DND-41 (cell line): ENCODE results near the gene ADCY10.

ENCODE experiments used
- ATAC-seq: fragments of 200-7000 bp; cut with Tn5 transposase; 3 replicates; pipeline ENCODE4 v1.9.1; 2021; ENCODE audit warnings: low read depth; ENCODE audit not compliant: insufficient read depth
- DNase-seq: peaks from one replicate; pipeline ENCODE4 v3.0.0-alpha.2; 2020
- H2AFZ ChIP-seq: 2 replicates; pipeline ENCODE4 v1.6.0; 2012; ENCODE audit warnings: low read depth, low read length
- H3K27ac ChIP-seq: 2 replicates; pipeline ENCODE4 v1.5.1; 2012; ENCODE audit warnings: low read length, inconsistent platforms
- H3K27me3 ChIP-seq: fragments of 200-600 bp; sonication (generic); 2 replicates; pipeline ENCODE4 v1.6.0; 2012; ENCODE audit warnings: low read length, mild to moderate bottlenecking, inconsistent platforms; ENCODE audit not compliant: insufficient read depth, poor library complexity
- H3K36me3 ChIP-seq: 2 replicates; pipeline ENCODE4 v1.5.1; 2012; ENCODE audit warnings: low read length, inconsistent platforms; ENCODE audit not compliant: insufficient read depth
- H3K4me1 ChIP-seq: 2 replicates; pipeline ENCODE4 v1.5.1; 2012; ENCODE audit warnings: mild to moderate bottlenecking, low read length; ENCODE audit not compliant: insufficient read depth
- H3K4me2 ChIP-seq: 2 replicates; pipeline ENCODE4 v1.6.0; 2012; ENCODE audit warnings: mild to moderate bottlenecking, moderate library complexity, low read length, inconsistent platforms; ENCODE audit not compliant: insufficient read depth
- H3K4me3 ChIP-seq, 2 experiments: fragments of 200-600 bp in 1 of 2; shearing (Covaris generic) in 1 of 2; 2 replicates each; pipeline ENCODE4 v1.5.1; 2012 to 2016; ENCODE audit warnings: inconsistent platforms in 2 of 2, low read length in 2 of 2, mild to moderate bottlenecking in 2 of 2, low read depth in 1 of 2, moderate library complexity in 1 of 2
- H3K79me2 ChIP-seq: 2 replicates; pipeline ENCODE4 v1.6.0; 2012; ENCODE audit warnings: low read length, inconsistent platforms; ENCODE audit not compliant: insufficient read depth
- H3K9ac ChIP-seq: 2 replicates; pipeline ENCODE4 v1.6.0; 2012; ENCODE audit warnings: low read depth, mild to moderate bottlenecking, inconsistent platforms, low read length, moderate library complexity
- H3K9me3 ChIP-seq: 2 replicates; pipeline ENCODE4 v1.5.1; 2012; ENCODE audit warnings: low read length, moderate library complexity, mild to moderate bottlenecking, inconsistent platforms; ENCODE audit not compliant: insufficient read depth, severe bottlenecking
- H4K20me1 ChIP-seq: 2 replicates; pipeline ENCODE4 v1.6.0; 2012; ENCODE audit warnings: low read length; ENCODE audit not compliant: insufficient read depth
- CTCF ChIP-seq: IDR thresholded peaks from 2 replicates; pipeline ENCODE4 v1.5.1; 2012; ENCODE audit warnings: borderline replicate concordance, low read length, moderate library complexity, mild to moderate bottlenecking; ENCODE audit not compliant: poor library complexity, severe bottlenecking; ENCODE audit errors: extremely low read depth
- EZH2 ChIP-seq: IDR thresholded peaks from 3 replicates; pipeline ENCODE4 v1.6.1; 2012; ENCODE audit warnings: borderline replicate concordance, low read depth, mild to moderate bottlenecking, moderate library complexity, low read length, inconsistent platforms; ENCODE audit not compliant: severe bottlenecking

The ADCY10 gene

DNA sequence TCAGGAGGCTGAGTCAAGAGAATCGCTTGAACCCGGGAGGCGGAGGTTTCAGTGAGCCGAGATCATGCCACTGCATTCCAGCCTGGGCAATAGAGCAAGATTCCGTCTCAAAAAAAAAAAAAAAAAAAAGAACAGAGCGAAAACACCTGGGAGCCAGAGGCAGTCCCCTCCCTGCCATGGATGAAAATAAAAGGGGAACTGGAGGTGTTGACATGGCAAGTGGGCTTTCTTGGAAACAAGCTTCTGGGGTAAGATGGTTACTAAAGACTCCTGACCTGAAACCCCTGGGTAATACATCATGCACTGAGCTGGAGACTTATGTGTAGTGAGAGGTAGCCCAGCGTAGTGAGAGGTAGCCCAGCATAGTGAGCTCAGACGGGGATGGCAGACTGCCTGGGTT, 31.6 kb downstream of the ADCY10 start:
- ATAC-seq (no peak), DNase-seq (no peak)
- TF ChIP-seq CTCF = no peak
- no peak for TF ChIP-seq EZH2
- Histone ChIP-seq H3K4me1 (no peaks in the 10 kb centered on the region), H3K27me3 (no peaks in the 10 kb centered on the region), H2AFZ (no peak overlapping the region), H3K36me3 (no peaks in the 10 kb centered on the region), H3K79me2 (no peaks in the 10 kb centered on the region), H3K9ac (no peak overlapping the region), H3K9me3 (no peaks in the 10 kb centered on the region), H3K4me2 (no peak overlapping the region), H3K27ac (no peak overlapping the region), H3K4me3 (no peak overlapping the region), H4K20me1 (no peaks in the 10 kb centered on the region)

DNA sequence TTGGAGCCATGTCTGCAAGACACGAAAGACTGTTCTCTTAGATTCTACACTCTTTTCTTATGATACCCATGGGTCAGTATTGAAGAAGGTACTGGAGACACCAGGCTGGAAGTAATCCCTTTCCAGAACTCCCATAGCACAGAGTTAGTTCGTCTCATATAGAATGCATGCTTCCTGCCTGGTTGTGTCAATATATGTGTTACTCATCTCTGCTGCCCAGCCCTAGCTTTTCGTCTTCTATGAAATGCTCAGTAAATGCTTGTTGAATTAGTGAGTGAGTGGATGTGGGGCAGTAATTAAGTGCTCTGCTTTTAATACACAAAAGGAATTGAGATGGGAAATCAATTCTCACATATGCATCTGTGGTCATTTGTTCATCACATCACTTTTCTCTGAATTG, 32.1 kb downstream of the ADCY10 start:
- Histone ChIP-seq H3K4me3 (no peak overlapping the region), H3K27me3 (no peaks in the 10 kb centered on the region), H4K20me1 (no peaks in the 10 kb centered on the region), H3K4me1 (no peaks in the 10 kb centered on the region), H3K4me2 (no peak overlapping the region), H3K9me3 (no peaks in the 10 kb centered on the region), H3K27ac (no peak overlapping the region), H2AFZ (no peak overlapping the region), H3K9ac (no peak overlapping the region), H3K36me3 (no peaks in the 10 kb centered on the region), H3K79me2 (no peaks in the 10 kb centered on the region)
- ATAC-seq (no peak), DNase-seq (no peak)
- TF ChIP-seq EZH2 (no peak), CTCF (no peak)

- Histone ChIP-seq H3K79me2 (no peaks in the 10 kb centered on the region), H3K4me1 (no peaks in the 10 kb centered on the region), H3K27me3 (no peaks in the 10 kb centered on the region), H3K36me3 (no peaks in the 10 kb centered on the region), H3K9ac (no peak overlapping the region), H4K20me1 (no peaks in the 10 kb centered on the region), H3K4me2 (no peak overlapping the region), H2AFZ (no peak overlapping the region), H3K27ac (no peak overlapping the region), H3K9me3 (no peaks in the 10 kb centered on the region), H3K4me3 (no peak overlapping the region)
- DNase-seq = no peak
- ATAC-seq = no peak
- TF ChIP-seq CTCF = no peak
- TF ChIP-seq EZH2 = no peak
Observed at GRCh38 chr1:167881069-167881468, 32.9 kb downstream of the ADCY10 start.

- Histone ChIP-seq H3K4me3 (no peak overlapping the region), H3K4me2 (no peak overlapping the region)
Observed at GRCh38 chr1:167880580-167881021, 33.3 kb downstream of the ADCY10 start.

More at GRCh38 chr1:167880580-167881021, 33.3 kb downstream of the ADCY10 start:
- DNase-seq (no peak), ATAC-seq (no peak)
- H4K20me1 ChIP-seq = no peaks in the 10 kb centered on the region
- no peak overlapping the region for H2AFZ ChIP-seq
- TF ChIP-seq CTCF = no peak
- no peak for TF ChIP-seq EZH2
- no peaks in the 10 kb centered on the region for H3K79me2 ChIP-seq
- no peaks in the 10 kb centered on the region for H3K9me3 ChIP-seq
- no peak overlapping the region for H3K9ac ChIP-seq
- no peaks in the 10 kb centered on the region for H3K27me3 ChIP-seq
- H3K36me3 ChIP-seq = no peaks in the 10 kb centered on the region
- H3K4me1 ChIP-seq = no peaks in the 10 kb centered on the region
- no peak overlapping the region for H3K27ac ChIP-seq
